RPMI8226 (cell line): ENCODE measurements around the gene C14orf180.

Source experiments
- DNase-seq: peaks from one replicate; pipeline ENCODE4 v3.0.0-alpha.2; 2015

Gene C14orf180

DNA sequence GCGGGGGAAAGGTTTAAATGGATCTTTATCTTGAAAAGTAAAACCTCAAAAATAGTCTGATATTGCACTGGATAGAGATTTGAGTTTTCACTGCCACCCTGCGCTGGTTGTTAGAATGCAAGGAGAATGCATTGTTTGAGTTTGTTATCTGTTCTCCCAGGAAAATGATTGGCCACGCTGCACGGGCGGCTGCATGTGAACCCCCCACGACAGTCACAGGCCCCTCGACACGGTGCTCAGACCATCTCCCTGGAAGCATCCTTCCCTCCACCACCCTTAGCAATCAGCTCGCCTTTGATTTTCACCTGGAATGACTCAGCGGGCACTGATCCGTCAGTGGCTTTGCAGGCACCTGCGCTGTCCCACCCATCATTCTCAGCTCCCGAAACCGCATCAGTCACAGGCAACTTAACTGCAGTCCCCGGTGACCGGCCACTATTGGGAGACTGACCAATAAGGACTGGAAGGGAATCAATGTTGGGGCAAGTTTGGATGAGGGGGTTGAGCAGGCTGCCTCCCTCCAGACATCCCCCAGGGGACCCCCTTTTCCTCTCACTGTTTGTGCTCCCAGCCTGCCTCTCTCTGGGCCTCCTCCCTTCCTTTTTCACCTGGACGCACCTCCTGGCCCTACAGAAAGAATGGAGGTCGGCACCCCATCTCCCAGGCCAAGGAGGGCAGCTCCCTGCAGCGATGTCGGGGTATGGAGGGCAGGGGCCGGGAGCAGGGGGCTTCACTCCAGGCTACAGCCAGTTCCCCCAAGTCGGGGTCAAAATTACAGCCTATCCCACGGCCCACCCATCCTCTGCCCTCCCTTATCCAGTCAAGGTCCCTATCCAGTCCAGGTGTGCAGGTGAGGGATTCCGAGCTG is 28.5 kb upstream of the C14orf180 start:
- no peak for DNase-seq

DNA sequence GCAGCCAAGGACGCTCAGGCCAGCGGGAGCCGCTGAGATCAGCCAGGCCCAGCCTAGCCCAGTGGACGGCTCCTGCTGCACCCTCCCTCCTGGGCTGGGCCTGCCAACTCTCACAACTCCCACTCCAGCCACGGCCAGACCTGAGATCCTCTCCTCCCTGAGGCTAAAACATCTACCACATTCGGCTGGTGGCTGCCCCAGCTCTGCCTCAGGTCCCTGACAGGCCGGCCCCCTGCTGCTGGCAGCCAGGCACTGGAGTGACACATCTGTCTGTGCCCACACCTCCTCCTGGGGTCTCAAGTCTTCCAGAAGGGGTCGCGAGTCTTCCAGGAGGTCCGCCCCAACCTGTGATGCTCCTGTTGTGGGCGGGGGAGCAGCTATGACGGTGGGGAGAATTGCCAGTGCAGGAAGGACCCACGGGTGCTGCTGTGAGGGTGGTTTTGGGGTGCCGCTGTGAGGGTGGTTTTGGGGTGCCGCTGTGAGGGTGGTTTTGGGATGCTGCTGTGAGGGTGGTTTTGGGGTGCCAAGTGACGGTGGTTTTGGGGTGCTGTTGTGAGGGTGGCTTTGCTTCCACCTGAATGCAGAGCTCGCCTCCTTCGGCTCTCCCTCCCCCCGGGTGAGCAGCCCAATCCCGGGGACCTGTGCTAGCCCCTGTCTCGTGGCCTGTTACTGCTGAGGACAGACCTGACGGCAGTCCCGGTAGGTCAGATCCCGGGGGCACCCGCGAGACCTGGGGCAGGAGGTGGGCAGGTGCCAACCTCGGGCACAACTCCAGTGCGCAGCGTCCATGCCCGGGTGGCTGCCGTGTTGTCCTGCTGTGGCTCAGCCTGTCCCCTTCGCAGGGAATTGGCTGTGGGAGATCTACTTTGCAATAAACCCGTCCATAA is 27.5 kb upstream of the C14orf180 start:
- no peak for DNase-seq

DNA sequence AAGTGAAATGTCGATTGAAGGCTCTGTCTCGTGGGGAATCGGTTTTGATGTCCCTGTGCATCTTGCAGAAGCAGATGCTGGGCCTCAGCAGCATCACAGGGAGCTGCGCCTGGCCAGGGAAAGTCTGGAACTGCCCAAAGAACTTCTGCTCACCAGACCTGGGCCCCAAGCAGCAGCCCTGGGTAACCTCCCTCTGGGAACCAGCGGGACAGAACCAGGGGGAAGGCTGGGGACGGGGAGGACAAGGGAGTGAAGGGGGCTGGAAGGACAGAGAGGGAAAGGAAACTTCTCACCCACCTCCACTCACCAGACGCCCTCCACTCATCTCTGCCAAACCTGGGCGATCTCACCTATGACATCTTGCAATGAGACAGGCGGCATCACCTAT is 26.8 kb upstream of the C14orf180 start:
- DNase-seq, result no peak

DNA sequence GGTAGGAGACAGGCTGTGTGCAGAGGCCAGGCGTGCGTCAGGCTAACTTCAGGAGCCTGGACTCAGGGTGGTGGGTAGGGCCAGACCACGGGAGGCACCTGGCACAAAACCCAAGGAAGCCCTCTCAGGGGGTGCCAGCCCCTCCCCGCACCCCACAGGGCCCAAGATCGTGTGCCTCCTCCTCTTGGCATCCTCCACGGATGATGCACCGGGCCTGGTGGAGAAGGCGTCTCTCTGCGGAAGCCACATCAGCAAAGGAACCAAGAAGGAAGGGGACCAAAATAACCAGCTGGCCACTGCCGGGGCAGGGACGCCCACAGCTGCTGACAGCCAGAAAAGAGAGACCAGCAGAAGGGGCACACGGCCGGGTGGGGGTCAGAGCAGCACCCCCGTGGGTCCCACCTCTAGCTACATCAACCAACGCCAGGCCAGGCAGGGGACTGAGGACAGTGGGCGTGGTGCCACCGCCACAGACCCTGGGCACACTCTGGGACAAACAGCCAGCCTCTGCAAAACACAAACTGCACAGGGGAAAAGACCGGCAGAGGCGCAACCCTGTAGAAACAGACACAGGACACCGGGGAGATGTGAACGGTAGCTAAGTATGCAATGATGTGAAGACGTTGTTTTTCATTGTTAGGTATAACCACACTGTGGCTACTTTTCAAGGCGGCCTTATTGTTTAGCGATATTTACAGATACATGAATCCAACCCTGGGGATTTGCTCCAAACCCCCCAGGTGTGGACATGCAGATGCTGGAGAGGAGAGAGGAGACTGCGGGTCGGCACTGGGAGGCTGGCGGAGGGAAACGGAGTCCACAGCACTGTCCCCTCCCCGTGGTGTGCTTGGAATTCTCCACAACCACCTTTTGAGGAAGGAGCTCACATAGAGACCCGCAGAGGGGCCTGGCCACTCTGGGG is 26.1 kb upstream of the C14orf180 start:
- no peak for DNase-seq

DNA sequence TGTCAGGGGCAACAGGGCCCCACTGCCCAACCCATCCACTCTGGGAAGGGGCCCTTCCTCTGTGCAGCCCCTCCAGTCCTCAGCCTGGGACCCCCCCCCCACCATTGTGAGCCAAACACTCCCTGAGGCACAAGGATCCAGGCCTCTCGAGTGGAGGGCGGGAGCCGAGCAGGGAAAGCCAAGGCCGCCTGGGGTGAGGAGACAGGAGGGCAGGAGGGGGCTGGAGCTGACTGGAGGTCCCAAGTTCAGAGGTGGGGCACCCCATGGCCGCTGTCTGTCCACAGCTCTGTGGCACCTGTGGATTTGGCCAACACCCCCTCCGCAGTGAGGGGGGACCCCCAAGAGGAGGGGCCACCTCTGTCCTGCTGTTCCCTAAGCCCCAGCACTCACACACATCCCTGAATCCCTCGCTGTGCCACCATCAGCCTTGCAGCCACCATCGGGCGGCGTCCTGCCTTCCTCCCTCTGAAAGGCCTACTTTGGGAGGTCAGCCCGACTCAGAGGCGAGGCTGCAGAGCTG is 25.4 kb upstream of the C14orf180 start:
- DNase-seq, result no peak

DNA sequence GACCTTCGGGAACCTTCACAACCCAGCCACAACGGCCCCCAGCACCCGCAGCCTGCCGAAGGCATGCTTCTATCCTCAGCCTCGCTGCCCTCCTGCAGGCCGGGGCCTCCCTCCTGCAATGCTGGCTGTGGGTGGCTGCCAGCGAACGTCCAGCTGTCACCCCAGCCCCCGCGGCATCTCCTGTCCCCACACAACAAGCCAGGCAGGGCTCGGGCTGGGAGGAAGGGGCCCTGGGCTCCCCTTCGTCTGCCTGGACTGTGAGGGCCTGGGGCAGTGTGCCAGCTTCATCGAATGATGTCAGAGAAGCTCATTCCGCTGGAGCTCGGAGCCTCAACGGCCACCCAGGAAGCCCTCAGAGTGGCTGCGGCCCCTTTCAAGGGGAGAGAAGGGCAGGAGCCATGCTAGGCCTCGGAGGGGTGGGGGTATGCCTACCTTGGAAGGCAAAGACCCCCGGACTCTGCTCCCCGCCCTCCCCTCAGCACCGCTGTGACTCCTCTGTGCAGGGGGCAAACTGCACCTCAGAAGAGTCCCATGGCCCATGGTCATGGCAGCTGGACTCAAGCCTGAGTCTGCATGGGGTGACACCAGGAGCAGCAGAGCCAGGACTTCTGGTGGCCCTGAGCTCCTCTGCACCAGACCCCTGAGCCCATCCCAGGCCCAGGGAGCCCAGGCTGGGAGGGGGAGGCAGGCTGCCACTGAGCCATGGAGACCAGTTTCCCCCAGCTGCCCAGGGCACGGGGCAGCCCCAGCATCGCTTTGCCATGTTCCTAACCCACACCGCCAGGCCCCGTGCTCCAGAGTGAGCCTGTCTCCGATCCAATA is 24.7 kb upstream of the C14orf180 start:
- DNase-seq, result no peak

DNA sequence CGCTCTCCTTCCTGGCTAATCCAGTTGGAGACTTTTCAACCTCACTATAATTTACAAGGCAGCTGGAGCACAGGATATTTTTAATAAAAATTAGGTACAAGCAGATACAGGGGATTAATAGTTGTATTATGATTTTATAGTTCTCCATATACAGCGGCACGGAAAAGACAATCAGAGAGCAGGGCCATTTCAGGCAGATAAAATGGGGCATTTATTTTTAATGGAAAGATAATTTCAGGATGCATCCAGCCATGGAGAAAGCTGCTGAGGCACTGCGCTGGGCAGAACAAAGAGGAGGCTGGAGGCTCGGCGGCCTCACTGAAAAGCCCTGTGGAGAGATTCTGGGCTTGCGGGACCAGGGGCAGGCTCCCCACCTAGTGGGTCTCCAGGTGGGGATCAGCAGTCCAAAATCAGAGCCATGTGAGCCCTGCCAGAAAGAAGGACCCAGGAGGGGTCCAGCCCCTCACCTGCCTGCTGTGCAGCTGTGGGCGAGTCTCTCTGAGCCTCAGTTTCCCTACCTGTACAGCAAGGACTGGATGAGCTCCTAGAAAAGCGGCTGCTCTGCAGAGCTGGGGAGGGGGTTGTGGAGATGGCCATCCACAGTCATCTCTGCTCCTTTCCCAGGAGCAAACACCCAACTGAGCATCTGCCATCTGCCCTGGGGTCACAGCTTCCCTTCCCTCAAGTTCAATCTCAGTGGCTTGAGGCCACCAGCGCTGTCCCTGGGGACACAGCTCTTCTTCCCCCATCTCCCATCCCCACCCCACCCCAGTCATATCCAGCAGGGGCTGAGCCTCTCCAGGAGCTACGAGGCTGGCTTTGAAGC is 23.9 kb upstream of the C14orf180 start:
- no peak for DNase-seq

DNA sequence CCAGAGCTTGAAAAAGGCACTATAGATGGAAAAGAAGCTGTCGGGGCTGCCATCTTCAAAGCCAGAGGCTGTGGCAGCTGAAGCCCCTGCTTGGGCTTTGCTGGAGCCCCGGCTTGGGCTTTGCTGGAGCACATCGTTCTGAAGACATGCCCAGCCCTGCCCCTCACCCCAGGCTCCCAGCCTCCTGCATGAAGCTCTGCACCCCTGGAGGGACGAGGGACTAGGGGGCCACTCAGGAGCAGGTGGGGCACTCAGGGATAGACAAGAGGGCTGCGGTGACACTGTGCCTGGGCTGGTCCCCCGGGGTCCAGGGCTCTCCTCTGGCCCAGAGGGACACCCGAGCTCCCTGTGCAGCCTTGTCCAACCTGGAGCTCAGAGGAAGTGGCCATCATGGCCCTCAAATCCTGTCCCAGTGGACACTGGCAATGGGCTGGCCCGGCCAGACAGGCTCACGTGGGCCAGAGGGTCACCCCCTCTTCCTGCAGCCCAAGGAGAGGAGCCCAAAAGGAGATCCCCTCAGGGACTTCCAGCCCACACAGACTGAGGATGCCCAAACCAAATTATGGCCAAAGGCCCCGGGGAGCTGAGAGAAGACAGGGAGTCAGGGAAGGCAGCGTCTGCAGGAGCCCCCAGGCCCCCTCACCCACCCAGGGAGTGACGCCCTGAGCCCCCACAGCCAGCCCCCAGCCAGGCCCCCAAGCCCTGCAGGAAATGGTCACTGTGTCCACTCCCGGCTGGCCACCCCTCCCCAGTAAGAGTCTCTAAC is 23.1 kb upstream of the C14orf180 start:
- no peak for DNase-seq

DNA sequence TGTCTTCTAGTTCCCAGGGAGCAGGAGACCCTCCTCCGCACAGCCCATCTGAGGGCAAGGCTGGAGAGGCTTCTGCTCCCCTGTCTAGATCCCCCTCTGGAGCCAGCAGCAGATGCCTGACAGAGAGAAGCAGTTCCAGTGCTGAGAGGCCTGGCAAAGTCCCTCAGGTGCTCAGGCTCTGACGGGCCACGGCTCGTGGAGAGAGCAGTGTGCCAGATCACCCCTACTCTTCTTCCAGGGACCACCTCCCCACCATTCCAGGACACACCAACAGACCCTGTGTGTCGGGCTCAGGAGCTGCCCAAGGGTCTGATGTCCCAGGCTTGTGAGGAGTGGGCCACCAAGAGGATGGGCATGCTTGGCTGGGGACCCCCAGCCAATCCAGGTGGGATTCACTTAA is 22.5 kb upstream of the C14orf180 start:
- DNase-seq, result no peak

DNA sequence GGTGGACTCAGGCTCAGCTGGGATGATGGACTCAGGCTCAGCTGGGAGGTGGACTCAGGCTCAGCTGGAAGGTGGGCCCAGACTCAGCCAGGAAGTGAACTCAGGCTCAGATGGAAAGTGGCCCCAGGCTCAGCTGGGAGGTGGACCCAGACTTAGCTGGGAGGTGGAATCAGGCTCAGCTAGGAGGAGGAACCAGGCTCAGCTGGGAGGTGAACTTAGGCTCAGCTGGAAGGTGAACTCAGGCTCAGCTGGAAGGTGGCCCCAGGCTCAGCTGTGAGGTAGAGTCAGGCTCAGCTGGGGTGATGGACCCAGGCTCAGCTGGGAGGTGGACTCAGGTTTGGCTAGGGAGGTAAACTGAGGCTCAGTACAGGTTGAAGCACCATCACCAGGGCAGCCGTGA is 21.8 kb upstream of the C14orf180 start:
- no peak for DNase-seq

DNA sequence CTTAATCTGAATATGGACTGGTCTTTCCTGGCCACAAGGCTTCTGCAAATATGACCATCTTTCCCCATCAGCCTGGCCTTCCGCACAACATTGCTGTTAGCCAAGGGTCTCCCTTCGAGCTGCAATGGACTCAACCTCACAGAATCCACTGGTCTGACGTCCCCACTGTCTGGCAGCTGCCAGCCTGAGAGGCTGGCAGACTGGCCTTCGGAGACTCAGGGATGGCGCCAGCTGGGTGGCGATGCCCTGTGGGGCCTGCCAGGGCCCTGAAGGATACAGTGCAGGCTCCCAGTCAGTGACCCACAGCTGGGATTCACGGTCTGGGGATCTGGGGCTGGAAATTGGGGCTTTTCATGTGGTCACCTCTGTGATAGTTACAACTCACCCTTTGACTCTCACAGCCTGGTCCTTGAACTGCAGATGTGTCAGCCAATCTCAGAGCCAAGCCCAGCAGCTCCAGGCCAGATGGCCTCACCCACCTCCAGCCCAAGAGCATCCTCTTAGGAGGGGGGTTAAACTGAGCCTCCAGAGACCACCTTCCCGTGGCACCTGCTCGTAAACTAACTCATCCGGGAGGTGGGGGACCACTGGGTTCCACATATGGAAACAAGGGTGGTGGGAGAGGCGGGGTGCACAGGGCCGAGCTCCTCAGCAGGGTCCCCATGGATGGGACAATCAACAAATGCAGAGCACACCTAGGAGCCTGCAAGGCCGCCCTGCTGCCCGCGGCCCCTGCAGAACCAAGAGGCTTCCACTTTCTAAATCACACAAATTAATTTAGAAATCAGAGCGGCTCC is 21.1 kb upstream of the C14orf180 start:
- DNase-seq, result no peak

DNA sequence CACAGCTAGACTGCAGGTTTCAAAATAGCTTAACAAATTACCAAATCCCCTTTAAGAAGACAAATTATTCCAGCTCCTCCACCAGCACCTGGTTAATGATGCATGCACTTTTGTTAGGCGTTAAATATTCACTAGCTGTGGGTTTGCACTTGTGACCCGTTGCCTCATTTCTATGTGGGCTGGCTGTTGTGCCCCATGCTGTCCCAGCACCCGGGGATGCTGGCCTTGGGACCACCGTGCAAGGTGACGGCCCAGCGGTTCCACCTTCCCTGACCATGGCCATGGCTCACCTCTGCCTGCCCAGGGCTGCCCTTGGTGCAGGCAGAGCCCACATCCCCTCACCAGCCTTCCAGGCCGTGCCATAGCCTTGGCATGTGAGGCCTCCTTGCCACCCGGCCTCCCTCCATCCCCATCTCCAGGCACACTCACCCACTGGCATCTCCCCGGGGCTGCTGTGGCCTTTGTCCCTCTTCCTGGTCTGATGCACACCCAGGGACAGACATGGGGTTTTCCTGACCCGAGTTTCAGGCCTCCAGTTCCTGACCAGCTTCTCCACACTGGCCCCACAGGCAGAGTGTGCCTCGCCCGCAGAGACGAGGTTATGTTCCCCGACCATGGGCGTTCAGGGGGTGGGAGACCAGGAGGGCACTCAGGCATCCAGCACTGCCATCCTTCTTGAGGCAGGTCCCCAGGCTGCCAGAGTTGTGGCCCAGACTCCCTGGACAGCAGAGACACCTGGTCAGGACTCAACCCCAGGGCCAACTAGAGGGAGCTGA is 20.3 kb upstream of the C14orf180 start:
- no peak for DNase-seq

DNA sequence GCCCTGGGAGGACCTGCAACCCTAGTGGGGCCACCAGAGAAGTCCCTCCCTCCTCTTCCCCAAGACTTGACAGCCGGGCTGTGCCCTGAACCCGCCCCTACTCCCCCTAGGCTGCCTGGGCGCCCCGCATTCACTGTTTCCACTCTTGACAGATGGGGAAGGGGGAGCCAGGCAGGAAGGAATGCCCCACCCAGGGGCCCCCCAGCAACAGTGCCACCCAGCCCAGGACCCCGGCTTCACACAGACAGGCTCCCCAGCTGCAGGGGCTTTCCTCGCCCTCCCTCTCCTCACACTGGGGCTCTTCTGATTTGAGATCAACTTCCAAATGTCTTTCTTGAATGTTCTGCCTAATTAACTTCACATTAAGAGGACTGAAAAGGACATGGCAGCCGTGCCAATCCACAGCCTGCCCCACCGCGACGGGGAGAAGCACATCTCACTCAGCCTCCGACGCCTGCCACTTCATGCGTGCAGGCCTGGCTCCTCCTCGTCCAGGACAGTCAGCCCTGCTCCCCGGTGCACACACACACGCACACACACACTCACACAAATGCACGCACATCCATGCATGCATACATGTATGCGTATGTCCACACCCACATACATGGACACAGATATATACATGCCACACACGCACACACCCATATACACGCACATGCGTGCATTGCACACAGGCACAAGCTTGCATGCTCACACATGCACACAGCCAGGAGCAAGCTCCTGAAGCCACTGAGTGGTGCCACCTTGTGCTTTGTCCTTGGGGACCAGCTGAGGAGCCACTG is 19.6 kb upstream of the C14orf180 start:
- no peak for DNase-seq

DNA sequence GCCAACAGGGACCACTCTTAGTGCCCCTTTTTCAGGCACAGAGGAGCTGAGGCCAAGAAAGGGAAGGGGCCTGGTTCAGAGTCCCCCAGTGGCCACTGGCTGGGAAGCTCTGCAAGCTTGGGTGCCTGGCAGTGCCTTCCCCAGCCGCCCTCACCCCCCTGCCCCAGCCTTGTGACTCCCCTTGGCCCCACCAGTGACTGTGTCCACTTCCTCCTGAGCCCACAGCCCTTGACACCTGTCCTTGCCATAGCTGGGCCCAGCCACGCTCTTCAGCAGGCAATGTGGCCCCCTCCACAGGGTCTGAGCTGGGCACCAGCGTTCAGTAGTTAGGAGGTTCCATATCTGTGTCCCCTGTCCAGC is 19.0 kb upstream of the C14orf180 start:
- DNase-seq, result no peak

DNA sequence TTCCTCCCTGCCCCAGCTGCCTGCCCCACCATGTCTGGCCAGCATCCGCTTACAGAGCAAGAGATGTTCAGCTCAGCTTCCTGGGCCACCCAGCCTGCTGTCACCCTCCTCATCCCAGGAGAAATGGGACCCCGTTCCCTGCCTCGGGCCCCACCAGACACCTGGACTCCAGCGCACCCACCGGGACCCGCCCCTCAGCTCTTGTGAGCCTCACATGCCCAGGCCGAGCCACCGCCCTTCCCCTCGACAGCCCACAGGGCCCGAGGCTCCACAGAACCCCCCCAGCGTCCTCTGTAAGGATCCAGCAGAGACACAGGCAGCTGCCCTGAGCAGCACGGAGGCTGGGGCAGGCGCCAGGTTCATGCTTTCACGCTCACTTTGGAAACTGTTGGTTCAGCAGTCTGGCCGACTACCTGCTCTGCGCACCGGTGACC is 18.4 kb upstream of the C14orf180 start:
- DNase-seq, result peak; percentile 79

DNA sequence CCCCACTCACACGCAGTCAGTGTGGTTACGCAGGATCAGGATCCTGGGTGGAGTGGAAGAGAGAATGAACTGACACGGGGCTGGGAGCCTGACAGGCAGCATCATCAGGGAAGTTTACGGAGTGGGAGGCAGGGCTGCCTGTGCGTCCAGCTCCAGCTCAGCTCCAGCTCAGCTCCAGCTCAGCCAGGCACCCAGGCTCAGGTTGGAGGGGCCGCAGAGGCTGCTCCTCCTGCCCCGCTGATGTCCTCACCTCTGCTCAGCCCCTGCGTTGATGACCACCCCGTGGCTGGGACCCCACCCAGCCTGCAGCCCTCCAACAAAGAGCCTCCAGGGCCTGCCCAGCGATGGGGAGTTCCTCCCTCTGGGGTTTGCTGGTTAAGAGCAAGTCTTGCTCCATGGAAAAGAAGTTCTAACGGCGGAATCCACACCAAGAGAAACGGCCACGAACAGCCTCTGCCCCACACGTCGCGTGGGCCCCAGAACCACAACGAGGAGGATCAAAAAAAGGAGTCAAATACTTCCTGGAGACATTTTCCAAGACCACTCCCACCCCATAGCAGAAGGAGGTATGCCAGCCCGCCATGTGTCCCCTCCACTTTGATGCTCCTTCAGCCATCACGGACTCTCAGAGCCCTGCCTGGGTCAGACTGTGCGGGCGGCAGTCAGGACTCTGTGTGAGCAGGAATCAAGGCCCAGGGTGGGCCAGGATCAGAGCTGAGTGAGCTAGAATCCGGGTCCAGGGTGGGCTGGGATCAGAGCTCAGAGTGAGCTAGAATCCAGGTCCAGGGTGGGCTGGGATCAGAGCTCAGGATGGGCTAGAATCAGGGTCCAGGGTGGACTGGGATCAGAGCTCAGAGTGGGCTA is 17.7 kb upstream of the C14orf180 start:
- DNase-seq, result no peak

DNA sequence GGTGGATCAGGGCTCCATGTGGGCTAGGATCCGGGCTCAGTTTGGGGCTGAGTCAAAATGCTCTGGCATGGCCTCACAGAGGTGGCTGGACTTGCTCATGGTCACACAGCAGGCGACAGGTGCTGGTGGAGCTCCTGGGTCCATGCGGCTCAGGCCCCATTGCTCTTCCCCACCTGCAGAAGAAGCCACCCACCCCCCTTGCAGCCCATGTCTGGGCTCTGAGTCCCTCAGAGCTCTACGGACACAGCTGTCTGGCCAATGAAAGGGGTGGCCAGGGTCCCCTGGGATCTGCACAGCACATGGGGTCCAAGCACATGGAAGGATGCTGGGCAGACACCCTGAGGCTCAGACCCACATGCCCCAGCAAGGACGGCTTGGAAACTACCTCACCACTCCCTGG is 17.0 kb upstream of the C14orf180 start:
- DNase-seq, result no peak
